ENCODE measurements around the gene PRG3. TPM values are rescaled to one million over a fixed set of nuclear protein-coding genes. Genes with fewer than 3 reads are reported as not detected.
"Not testable (repeated sequence)": the region's sequence is repeated elsewhere in the genome, so short reads cannot be mapped to it uniquely, and the experiment has no call there.

PRG3 gene
- total and polyA plus RNA-seq, 8 donors: not detected

DNA sequence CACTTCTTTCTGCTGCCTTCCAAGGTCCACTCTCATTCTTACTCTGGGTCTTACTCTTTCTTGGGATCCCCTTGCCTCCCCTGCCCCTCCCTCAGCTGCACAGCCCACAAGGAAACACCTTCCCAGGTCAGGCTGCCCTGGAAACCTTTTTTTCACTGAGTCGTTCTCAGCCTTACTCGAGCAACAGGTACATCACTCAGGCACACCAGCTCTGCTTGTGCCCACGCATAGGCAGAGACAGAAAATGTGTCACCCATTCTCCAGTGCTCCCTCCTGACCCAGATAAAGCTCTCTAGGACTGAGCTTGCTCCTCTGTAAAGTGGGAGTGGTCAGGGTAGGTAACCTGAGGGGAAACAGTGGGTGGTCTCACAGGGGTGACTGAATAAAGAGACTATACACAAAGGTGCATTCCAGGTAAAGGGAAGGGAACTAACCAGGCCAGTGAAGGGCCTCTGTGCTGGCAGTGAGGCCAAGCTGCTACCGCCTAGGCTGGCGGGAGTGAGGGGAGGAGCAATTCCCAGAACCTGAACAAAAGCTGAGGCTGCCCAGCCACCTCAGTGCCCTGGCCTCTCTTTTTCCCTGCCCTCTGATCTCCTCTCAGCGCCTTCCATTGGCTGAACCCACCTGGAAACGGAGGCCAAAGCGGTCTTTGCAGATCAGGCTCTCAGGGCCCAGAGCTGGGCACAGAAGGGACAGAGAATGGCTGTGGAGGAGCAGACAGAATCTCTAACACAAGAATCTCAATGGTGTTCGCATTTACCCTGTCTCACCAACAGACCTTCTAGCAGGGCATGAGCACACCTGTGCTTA, 15.9 kb downstream of the PRG3 start:
- Histone ChIP-seq H3K4me3 (no peak overlapping the region), H3K9me3 (no peaks in the 10 kb centered on the region), H3K27ac (no peak overlapping the region), H3K27me3 (no peaks in the 10 kb centered on the region), H3K4me1 (no peaks in the 10 kb centered on the region), H3K36me3 (no peaks in the 10 kb centered on the region)
- TF ChIP-seq POLR2A (IDR thresholded peaks at IDR 0.05) (no peak), POLR2AphosphoS5 (IDR thresholded peaks at IDR 0.05) (no peak), EP300 (IDR thresholded peaks at IDR 0.05) (no peak)
- TF ChIP-seq, protein P1, sequence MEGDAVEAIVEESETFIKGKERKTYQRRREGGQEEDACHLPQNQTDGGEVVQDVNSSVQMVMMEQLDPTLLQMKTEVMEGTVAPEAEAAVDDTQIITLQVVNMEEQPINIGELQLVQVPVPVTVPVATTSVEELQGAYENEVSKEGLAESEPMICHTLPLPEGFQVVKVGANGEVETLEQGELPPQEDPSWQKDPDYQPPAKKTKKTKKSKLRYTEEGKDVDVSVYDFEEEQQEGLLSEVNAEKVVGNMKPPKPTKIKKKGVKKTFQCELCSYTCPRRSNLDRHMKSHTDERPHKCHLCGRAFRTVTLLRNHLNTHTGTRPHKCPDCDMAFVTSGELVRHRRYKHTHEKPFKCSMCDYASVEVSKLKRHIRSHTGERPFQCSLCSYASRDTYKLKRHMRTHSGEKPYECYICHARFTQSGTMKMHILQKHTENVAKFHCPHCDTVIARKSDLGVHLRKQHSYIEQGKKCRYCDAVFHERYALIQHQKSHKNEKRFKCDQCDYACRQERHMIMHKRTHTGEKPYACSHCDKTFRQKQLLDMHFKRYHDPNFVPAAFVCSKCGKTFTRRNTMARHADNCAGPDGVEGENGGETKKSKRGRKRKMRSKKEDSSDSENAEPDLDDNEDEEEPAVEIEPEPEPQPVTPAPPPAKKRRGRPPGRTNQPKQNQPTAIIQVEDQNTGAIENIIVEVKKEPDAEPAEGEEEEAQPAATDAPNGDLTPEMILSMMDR (IDR thresholded peaks at IDR 0.05): no peak
- intact Hi-C loops (cut with DNase I; ENCODE audit: low total_unique reads): no loop called here
- 64 to 72% (median 66%) methylated on average over 8 to 9 of the region's 9 CpGs for WGBS, 5 donors
- no peak for DNase-seq

DNA sequence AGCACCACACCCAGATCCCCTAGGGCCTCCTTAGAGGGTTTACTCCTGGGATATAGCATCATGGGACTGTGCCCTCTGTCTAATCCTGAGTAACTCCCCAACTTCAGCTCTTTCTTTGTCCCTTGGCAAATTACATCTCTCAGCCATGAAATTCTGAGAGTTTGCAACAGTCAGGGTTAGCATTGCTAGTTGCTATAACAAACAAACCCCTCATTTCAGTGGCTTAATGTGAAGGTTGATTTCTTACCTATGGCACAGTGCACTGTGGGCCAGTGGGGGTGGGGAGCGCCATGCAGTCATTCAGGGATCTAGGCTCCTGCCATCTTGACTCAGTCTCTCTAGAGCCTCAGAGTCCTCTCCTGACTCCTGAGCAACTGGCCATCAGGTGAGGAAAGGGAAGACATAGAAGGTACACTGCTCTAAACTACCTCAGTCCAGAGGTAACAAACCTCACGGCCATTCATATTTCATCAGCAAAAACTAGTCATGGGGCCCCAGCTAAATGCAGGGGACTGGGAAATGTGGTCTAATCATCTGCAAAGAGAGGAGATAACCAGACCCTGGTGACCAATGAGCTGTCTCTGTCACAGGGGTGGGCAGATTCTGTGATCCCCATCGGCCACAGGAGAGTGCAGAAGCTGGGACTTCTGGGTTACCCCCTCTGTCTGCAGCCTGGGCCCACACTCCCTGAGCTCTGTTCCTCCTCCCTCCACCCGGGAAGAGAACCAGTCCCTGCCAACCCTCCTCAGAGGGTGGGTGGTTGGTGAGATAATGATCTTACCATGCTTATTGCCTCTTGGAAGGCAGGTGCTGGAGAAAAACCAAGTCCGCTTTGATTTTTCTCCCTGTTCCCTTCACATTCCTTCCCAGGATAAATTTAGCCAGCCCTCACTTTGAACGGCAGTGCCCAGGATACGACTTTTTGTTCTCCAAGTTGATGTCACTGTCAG, 17.5 kb downstream of the PRG3 start:
- TF ChIP-seq, protein P1 (IDR thresholded peaks at IDR 0.05): no peak
- TF ChIP-seq POLR2A (IDR thresholded peaks at IDR 0.05) (no peak), POLR2AphosphoS5 (IDR thresholded peaks at IDR 0.05) (no peak), EP300 (IDR thresholded peaks at IDR 0.05) (no peak)
- no peaks in the 10 kb centered on the region for H3K9me3 ChIP-seq
- 61 to 74% (median 65%) methylated on average over 7 of the region's 7 CpGs for WGBS, 5 donors
- H3K4me3 ChIP-seq: no peak overlapping the region
- H3K36me3 ChIP-seq: no peaks in the 10 kb centered on the region
- intact Hi-C loops (cut with DNase I; ENCODE audit: low total_unique reads): no loop called here
- H3K27me3 ChIP-seq: no peaks in the 10 kb centered on the region
- peaks cover 0 to 2% (median 0%) of the 10 kb centered on the region in 4 donors for H3K4me1 ChIP-seq
- H3K27ac ChIP-seq: no peak overlapping the region
- no peak for DNase-seq

DNA sequence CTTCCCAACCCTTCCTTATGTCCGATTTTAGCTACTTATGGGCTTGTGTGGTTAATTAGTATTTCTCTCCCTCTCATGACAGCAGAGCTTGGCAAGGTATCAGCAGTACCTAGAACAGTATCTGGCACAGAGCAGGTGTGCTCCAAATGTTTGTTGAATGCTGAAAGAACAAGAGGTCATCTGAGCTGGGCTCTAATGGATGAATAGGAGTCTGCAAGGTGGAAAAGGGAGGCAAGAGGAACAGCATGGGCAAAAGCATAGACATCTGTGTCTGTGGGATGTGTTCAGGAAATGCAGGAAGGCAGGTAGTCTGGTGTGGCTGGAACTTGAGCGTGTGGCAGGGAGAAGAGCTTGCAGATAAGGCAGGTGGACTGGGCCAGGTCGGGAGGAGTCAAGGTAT, 19.0 kb downstream of the PRG3 start:
- H3K9me3 ChIP-seq: no peaks in the 10 kb centered on the region
- H3K27ac ChIP-seq: no peak overlapping the region
- H3K36me3 ChIP-seq: no peaks in the 10 kb centered on the region
- H3K4me3 ChIP-seq: no peak overlapping the region
- 76 to 89% (median 83%) methylated on average over 3 of the region's 3 CpGs for WGBS, 5 donors
- H3K4me1 ChIP-seq: peaks cover 0 to 14% (median 5%) of the 10 kb centered on the region in 4 donors
- H3K27me3 ChIP-seq: no peaks in the 10 kb centered on the region
- intact Hi-C loops (cut with DNase I; ENCODE audit: low total_unique reads): no loop called here
- DNase-seq: no peak
- TF ChIP-seq EP300 (IDR thresholded peaks at IDR 0.05) (no peak), POLR2AphosphoS5 (IDR thresholded peaks at IDR 0.05) (no peak), POLR2A (IDR thresholded peaks at IDR 0.05) (no peak)
- TF ChIP-seq, protein P1 (IDR thresholded peaks at IDR 0.05): no peak

DNA sequence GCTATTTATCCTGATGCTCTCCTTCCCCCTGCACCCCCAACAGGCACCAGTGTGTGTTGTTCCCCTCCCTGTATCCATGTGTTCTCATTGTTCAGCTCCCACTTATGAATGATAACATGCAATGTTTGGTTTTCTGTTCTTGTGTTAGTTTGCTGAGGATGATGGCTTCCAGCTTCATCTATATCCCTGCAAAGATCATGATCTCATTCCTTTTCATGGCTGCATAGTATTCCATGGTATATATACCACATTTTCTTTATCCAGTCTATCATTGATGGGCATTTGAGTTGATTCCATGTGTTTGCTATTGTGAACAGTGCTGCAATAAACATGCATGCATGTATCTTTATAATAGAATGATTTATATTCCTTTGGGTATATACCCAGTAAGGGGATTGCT, 19.5 kb downstream of the PRG3 start:
- peaks cover 0 to 14% (median 5%) of the 10 kb centered on the region in 4 donors for H3K4me1 ChIP-seq
- intact Hi-C loops (cut with DNase I; ENCODE audit: low total_unique reads); H3K9me3 ChIP-seq; H3K27ac ChIP-seq; H3K36me3 ChIP-seq; DNase-seq; H3K27me3 ChIP-seq; H3K4me3 ChIP-seq: not testable (repeated sequence)

All from stomach (tissue), 9 donors.